PFSK-1 (cell line): ENCODE measurements around the gene RNF141.

ENCODE experiments used
- FOXP2 ChIP-seq: optimal IDR thresholded peaks from 2 replicates; pipeline ENCODE3; 2011; ENCODE audit warnings: borderline replicate concordance, control low read depth, inconsistent platforms; ENCODE audit not compliant: insufficient read depth; ENCODE audit errors: extremely low read length, extremely low read depth
- POLR2AphosphoS5 ChIP-seq: IDR thresholded peaks from 2 replicates; pipeline ENCODE4 v1.6.1; 2012; ENCODE audit warnings: low read depth, mild to moderate bottlenecking, control low read depth, low read length, moderate library complexity
- REST ChIP-seq, 2 experiments: IDR thresholded peaks; 2 replicates each; pipeline versions ENCODE4 v1.6.1 to v1.8.0; 2011 to 2012; ENCODE audit warnings: low read depth in 2 of 2, low read length in 2 of 2, control low read depth in 1 of 2, inconsistent platforms in 1 of 2, mild to moderate bottlenecking in 1 of 2, moderate library complexity in 1 of 2; ENCODE audit not compliant: insufficient read depth in 1 of 2
- SIN3A ChIP-seq: IDR thresholded peaks from 2 replicates; pipeline ENCODE4 v1.6.1; 2012; ENCODE audit warnings: mild to moderate bottlenecking, low read length, moderate library complexity, borderline replicate concordance; ENCODE audit not compliant: insufficient read depth
- TAF1 ChIP-seq: IDR thresholded peaks from 2 replicates; pipeline ENCODE4 v1.6.1; 2012; ENCODE audit warnings: low read length, control low read depth, borderline replicate concordance; ENCODE audit not compliant: insufficient read depth

RNF141 gene

DNA sequence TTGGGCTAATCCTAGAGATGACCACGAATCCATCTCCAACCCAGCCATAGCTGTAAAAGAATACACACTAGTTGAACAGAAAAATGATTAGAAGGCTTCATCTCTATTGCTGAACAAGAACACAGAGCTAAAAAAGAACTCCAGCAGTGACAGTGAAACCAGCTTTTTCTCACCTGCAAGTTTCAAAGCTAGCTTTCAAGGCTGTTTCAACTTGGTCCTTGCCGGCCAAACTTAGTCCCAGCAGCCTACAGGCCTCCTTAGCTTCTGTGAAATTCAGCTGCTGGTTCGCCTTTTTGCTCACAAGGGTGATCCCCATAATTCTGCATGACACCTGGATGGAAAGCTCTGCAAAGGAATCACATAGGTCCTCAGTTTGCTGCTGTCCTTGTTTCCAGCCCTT is 23.0 kb upstream of the RNF141 start:
- TF ChIP-seq SIN3A (no peak), TAF1 (no peak), FOXP2 (no peak), POLR2AphosphoS5 (no peak), REST (IDR thresholded peaks at IDR 0.05; ENCODE audit: insufficient read depth in 1 of 2, low read depth in 2 of 2, low read length in 2 of 2) (no peak)

DNA sequence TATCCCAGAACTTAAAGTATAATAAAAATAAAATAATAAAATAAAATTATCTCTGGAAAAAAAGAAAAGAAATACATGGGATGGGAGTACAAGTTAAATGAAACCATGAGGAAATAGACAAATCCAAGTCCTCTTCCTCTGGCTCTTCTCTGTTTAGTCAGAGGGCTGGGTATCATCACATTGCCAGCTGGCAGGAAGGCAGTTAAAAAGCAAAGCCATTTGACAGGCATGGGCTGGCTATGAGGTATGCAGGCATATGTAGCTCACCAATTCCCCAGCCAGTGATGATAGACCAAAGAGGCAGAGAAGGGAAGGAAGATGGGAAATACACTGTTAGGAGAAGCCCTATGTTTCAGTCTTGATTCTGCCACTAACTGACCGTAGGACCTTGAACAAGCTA is 21.0 kb upstream of the RNF141 start:
- TF ChIP-seq SIN3A (no peak), FOXP2 (no peak), REST (IDR thresholded peaks at IDR 0.05; ENCODE audit: insufficient read depth in 1 of 2, low read depth in 2 of 2, low read length in 2 of 2) (no peak), TAF1 (no peak), POLR2AphosphoS5 (no peak)

DNA sequence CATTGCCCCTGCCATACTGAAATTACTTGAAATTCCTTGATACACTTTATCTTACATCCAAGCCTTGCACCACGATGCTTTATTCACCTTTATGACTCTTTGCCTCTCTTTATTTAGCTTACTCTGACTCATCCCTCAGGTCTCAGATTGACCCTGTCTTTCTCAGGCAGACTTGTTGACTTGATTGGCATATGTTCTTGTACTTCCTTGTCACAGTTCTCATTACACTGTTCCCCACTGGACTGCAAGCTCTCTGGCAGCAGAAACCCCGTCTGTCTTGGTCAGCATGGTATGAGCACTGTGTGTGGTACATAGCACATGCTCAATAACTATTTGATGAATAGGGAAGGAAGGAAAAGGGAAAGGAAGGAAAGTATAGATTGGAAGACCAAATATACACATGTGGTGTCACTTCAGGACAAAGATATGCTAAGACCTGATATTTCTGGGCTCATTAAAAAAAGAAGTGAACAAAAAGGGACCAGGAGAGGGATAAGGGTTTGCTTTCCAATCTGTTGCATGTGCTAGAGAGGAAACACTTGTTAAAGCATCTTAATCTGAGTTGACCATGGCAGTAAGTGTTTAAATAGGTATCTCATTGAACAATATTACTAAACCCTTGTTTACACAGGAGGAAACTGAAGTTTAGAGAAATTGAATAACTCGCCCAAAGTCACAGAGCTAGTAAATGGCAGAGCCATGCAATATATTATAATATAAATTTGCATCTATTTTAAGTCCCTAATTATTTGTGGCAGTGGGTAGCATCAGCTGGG is 20.2 kb upstream of the RNF141 start:
- TF ChIP-seq SIN3A (no peak), TAF1 (no peak), REST (IDR thresholded peaks at IDR 0.05; ENCODE audit: insufficient read depth in 1 of 2, low read depth in 2 of 2, low read length in 2 of 2) (no peak), POLR2AphosphoS5 (no peak), FOXP2 (no peak)

GRCh38 chr11:10558288-10558687 is 17.3 kb upstream of the RNF141 start:
- TF ChIP-seq SIN3A = no peak
- no peak for TF ChIP-seq FOXP2
- TF ChIP-seq TAF1 = no peak
- no peak for TF ChIP-seq POLR2AphosphoS5
- no peak for TF ChIP-seq REST (IDR thresholded peaks at IDR 0.05; ENCODE audit: insufficient read depth in 1 of 2, low read depth in 2 of 2, low read length in 2 of 2)

DNA sequence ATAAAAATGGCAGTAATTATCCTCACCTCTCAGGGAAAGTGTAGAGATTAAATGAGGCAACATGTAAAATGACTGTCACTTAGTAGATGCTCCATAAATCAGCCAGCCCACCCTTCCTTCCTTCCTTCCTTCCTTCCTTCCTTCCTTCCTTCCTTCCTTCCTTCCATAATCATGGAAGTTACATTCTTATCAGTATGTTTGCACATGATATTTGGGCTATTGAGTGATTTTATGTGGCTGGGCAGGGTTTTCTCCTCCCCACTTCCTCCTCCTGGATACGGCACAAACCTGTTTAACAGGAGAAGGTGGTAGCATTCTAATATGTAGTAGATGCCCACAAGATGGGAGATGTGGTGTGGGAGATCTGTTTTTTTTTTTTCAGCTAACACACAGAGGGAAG is 15.6 kb upstream of the RNF141 start:
- TF ChIP-seq TAF1 (no peak), FOXP2 (no peak), REST (IDR thresholded peaks at IDR 0.05; ENCODE audit: insufficient read depth in 1 of 2, low read depth in 2 of 2, low read length in 2 of 2) (no peak), SIN3A (no peak), POLR2AphosphoS5 (no peak)
